Prostate gland (tissue), 2 donors: ENCODE measurements around the gene LRRC23. TPM values are rescaled to one million over a fixed set of nuclear protein-coding genes. Genes with fewer than 3 reads are reported as not detected.
A peak's percentile ranks its signal among the peaks of the same experiment; 100 is the strongest.

Source experiments
- DNase-seq: peaks from one replicate; pipeline ENCODE4 v3.0.0-alpha.2; 2019; ENCODE audit warnings: low spot score
- H3K27ac ChIP-seq, 2 donors: fragments of 200-600 bp; sonication (generic); 2 replicates each; pipeline ENCODE4 v1.5.1; 2017 to 2019
- H3K27me3 ChIP-seq: fragments of 200-600 bp; sonication (generic); replicated peaks from 2 replicates; pipeline ENCODE4 v1.5.1; 2019; ENCODE audit not compliant: insufficient read depth
- H3K36me3 ChIP-seq, 2 donors: fragments of 200-600 bp; sonication (generic); 1 replicate in 1 of 2; 2 replicates in 1 of 2; pipeline versions ENCODE4 v1.5.1 to v1.8.1; 2017 to 2019
- H3K4me1 ChIP-seq: fragments of 200-600 bp; sonication (generic); replicated peaks from 2 replicates; pipeline ENCODE4 v1.5.1; 2019
- H3K4me3 ChIP-seq, 2 donors: fragments of 200-600 bp; sonication (generic); 2 replicates each; pipeline ENCODE4 v1.5.1; 2017 to 2019
- H3K9me3 ChIP-seq: fragments of 200-600 bp; sonication (generic); 2 replicates; pipeline ENCODE4 v1.5.1; 2017
- POLR2A ChIP-seq: fragments of 450-650 bp; IDR thresholded peaks from one replicate; pipeline ENCODE4 v1.6.1; 2016; ENCODE audit warnings: antibody characterized with exemption, mild to moderate bottlenecking
- POLR2AphosphoS5 ChIP-seq: sonication (generic); formaldehyde crosslinking; IDR thresholded peaks from one replicate; pipeline ENCODE4 v1.6.1; 2017; ENCODE audit warnings: antibody characterized with exemption
- WGBS: methylation state at CpG from one replicate; pipeline ENCODE4 v1.1.5; 2018; 5-methylcytosine and 5-hydroxymethylcytosine counted together
- intact Hi-C: fragments of 100-400 bp; cut with DNase I; formaldehyde crosslinking; loops from one replicate; pipeline ENCODE4 v1.14.2; 2022
- microRNA counts, 2 donors: library from miRNA; unstranded; fragments of <30 nt; microRNA quantifications; one replicate each; lab custom pipeline; 2016 to 2017
- microRNA-seq: library from miRNA; unstranded; fragments of <30 nt; microRNA quantifications from one replicate; pipeline ENCODE4, GENCODE V29; 2016
- small RNA-seq, 2 donors: library from RNA; depleted of rRNA; stranded (forward); fragments of <200 nt; gene quantifications; one replicate each; pipeline ENCODE3, GENCODE V24; 2016
- total RNA-seq, 2 donors: library from RNA; depleted of rRNA; stranded (reverse); fragments of >200 nt; gene quantifications; one replicate each; pipeline ENCODE4 v1.1.0, GENCODE V29; 2016
- TF ChIP-seq, protein P1 (sequence below), 4 experiments: fragments of 200-600 bp in 2 of 4; fragments of 450-650 bp in 2 of 4; sonication (generic) in 2 of 4; IDR thresholded peaks; 1 replicate in 3 of 4; 2 replicates in 1 of 4; pipeline ENCODE4 v1.5.1; 2016 to 2019; ENCODE audit warnings: antibody characterized with exemption in 4 of 4, mild to moderate bottlenecking in 2 of 4, moderate library complexity in 2 of 4

Gene LRRC23
- total RNA-seq, 2 donors from 2014 or later = 15.9 to 25.3 TPM

DNA sequence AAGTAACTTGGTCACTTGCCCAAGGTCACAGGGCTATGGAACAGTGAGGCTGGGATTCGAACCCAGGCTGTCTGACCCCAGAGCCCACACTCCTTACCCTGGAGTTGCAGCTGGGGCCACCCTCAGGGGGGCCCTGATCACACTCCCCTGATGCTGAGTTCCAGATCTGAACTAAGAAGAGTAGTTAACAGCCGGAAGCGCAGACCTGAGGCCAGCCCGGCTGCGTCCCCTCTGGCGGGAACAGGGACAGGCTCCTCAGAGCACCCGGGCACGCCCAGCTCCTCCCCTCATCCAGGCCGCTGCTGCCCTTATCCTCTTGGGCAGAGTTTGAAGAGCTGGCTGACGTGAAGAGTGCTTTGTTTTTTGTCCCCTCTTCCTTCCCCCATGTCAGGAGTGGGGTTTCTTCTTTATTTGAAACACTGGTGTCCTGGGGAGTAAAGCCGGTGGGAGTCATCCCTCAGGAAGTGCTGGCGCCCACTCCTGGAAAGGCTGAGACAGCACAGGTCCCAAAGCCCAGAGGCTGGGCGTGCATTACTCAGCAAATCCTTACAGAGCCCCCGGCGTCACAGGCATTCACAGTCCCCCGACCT, 57.2 kb downstream of the LRRC23 start:
- peak overlapping the region; percentile 53 to 85 for H3K4me3 ChIP-seq
- 10% methylated on average over 16 of the region's 16 CpGs for WGBS
- no peaks in the 10 kb centered on the region for H3K9me3 ChIP-seq
- H3K4me1 ChIP-seq = peaks cover 14% of the 10 kb centered on the region
- H3K27ac ChIP-seq = peak overlapping the region; percentile 97 to 98
- DNase-seq = peak; percentile 60
- intact Hi-C loops = loop anchor here (10.0 kb wide), 1 partner anchor 87 kb away; the partner anchor contains the start of gene SPSB2
- TF ChIP-seq POLR2A = no peak
- TF ChIP-seq, protein P1, sequence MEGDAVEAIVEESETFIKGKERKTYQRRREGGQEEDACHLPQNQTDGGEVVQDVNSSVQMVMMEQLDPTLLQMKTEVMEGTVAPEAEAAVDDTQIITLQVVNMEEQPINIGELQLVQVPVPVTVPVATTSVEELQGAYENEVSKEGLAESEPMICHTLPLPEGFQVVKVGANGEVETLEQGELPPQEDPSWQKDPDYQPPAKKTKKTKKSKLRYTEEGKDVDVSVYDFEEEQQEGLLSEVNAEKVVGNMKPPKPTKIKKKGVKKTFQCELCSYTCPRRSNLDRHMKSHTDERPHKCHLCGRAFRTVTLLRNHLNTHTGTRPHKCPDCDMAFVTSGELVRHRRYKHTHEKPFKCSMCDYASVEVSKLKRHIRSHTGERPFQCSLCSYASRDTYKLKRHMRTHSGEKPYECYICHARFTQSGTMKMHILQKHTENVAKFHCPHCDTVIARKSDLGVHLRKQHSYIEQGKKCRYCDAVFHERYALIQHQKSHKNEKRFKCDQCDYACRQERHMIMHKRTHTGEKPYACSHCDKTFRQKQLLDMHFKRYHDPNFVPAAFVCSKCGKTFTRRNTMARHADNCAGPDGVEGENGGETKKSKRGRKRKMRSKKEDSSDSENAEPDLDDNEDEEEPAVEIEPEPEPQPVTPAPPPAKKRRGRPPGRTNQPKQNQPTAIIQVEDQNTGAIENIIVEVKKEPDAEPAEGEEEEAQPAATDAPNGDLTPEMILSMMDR (IDR thresholded peaks at IDR 0.05) = peak in 2 of 4 experiments; percentile 36 to 39
- peaks cover 0 to 15% of the 10 kb centered on the region in 2 donors for H3K36me3 ChIP-seq
- H3K27me3 ChIP-seq = no peaks in the 10 kb centered on the region

DNA sequence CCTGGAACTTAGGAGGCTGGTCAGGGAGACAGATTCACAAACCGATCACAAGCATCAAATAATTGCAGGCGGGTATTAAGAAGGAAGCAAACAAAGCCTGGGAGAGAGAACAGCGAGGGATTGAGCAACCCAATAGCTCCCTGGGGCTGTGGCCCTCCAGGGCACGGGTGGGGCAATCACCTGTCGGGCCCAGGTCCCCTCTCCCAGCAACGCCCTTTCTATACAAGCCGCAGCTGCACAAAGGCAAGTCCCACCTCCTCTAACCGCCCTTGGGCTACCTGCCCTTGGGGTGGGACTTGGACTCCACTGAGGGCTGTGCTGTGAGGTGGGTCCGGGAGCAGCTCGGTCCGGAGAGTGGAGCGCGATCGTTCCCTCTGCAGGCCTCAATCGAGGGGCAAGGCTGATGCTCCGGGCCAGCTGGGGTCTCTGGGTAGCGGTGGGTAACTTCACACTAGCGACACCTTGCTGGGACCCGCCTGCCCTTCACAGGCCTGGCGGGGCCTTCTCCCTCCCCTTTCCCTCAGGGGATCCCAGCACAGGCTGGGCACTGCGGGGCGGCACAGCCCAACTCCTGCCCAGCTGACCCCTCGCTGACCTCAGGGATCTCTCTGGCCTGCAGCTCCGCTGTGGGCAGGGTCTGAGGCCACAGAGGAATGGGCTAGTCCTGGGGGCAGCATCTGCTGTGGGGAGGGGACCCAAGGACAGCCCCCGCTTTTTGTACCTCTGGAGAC, 57.8 kb downstream of the LRRC23 start:
- Histone ChIP-seq H3K36me3 (peaks cover 0 to 18% of the 10 kb centered on the region in 2 donors), H3K27me3 (no peaks in the 10 kb centered on the region), H3K4me1 (peaks cover 20% of the 10 kb centered on the region), H3K9me3 (no peaks in the 10 kb centered on the region), H3K4me3 (peak overlapping the region; percentile 53 to 85), H3K27ac (peak overlapping the region; percentile 97 to 98)
- peak; percentile 74 for TF ChIP-seq POLR2A
- TF ChIP-seq, protein P1 (IDR thresholded peaks at IDR 0.05) = no peak
- 31% methylated on average over 19 of the region's 25 CpGs for WGBS
- intact Hi-C loops = loop anchor here (10.0 kb wide), 1 partner anchor 88 kb away; the partner anchor contains the start of gene SPSB2
- peak; percentile 51 for DNase-seq

DNA sequence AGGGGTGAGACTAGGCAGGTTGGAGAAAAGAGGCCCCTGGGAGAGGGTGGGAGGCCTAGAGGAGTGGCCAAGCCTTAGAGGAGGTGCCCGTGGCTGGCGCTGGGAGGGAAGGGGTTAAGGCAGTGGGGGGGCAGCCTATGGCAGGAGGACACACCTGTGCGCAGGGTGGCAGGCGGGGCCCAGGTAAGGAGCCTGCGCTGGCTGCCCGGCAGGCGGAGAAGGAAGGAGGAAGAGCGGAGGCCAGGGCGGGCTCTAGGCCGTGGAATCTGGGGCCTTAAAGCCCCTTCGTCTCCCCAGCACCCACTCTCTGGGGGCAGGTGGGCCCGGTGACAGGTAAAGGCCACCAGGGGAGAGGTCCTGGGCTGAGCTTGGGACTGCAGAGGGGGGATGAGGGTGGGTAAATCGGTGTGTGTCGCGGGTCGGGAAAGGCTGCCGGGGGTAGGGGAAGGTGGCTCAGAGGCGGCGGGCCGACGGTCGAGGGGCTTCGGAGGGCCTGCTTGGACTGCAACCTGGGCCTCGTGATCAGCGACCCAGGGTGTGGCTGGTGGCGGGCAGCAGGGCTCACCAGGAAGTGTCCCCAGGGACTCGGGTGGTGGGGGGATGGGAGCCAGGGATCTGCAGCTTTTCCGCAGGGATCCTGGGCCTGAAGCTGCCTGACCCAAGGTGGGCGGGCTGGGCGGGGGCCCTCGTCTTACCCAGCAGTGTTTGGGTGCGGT, 58.6 kb downstream of the LRRC23 start:
- H3K9me3 ChIP-seq = no peaks in the 10 kb centered on the region
- H3K4me1 ChIP-seq = peaks cover 23% of the 10 kb centered on the region
- peaks cover 0 to 18% of the 10 kb centered on the region in 2 donors for H3K36me3 ChIP-seq
- peak overlapping the region; percentile 97 to 98 for H3K27ac ChIP-seq
- 19% methylated on average over 26 of the region's 32 CpGs for WGBS
- peak; percentile 89 for TF ChIP-seq POLR2AphosphoS5
- peak; percentile 97 for TF ChIP-seq POLR2A
- TF ChIP-seq, protein P1 (IDR thresholded peaks at IDR 0.05) = peak in 3 of 4 experiments; percentile 21 to 77 (median 56)
- H3K27me3 ChIP-seq = no peaks in the 10 kb centered on the region
- peak overlapping the region; percentile 53 to 85 for H3K4me3 ChIP-seq
- peak; percentile 92 for DNase-seq
- intact Hi-C loops = loop anchor here (10.0 kb wide), 1 partner anchor 88 kb away; the partner anchor contains the start of gene SPSB2

MicroRNAs encoded within 50 kb of the gene (microRNA counts, 767-probe panel; counts per million panel counts)
- microRNA hsa-miR-141-3p (lab: Ali Mortazavi, UCI) (3,028 to 3,229 counts per million in 2 donors), microRNA hsa-miR-200c-3p (lab: Ali Mortazavi, UCI) (5,810 to 5,817 counts per million in 2 donors)

Small RNA genes within 50 kb of the gene (microRNA-seq; reads per million reads assigned to microRNA genes)
- 429 reads per million, percentile 84 among the genes with 10 or more reads in this experiment for gene MIR141
- gene MIR200C = 35,732 reads per million, percentile 98 among the genes with 10 or more reads in this experiment

Small RNA genes within 50 kb of the gene (small RNA-seq; reads per million reads assigned to genes)
- gene MIR141 (317 to 387 reads per million in 2 donors), gene MIR200C (255 to 438 reads per million in 2 donors), gene RNU7-1 (0 reads per million in 2 donors)

Other genes with a start within 250 kb of the LRRC23 start
- gene ING4, start 241.7 kb upstream of the LRRC23 start, total RNA-seq = 10 to 100 TPM; 75.5 to 78.9 TPM
- 10 to 100 TPM; 42.9 to 68.6 TPM for gene ZNF384, start 215.4 kb upstream of the LRRC23 start, total RNA-seq
- 1 to 10 TPM in 1 of 2 donors, not detected in 1; 3.1 TPM for gene PIANP, start 204.0 kb upstream of the LRRC23 start, total RNA-seq
- gene COPS7A, start 180.8 kb upstream of the LRRC23 start, total RNA-seq = 10 to 100 TPM; 92.0 to 92.6 TPM
- 100 to 1,000 TPM; 267 to 282 TPM for gene MLF2, start 151.7 kb upstream of the LRRC23 start, total RNA-seq
- gene PTMS, start 138.5 kb upstream of the LRRC23 start, total RNA-seq = 100 to 1,000 TPM; 285 to 339 TPM
- 10 to 100 TPM in 1 of 2 donors, under 1 TPM in 1; 0.73 to 13.1 TPM for gene LAG3, start 132.3 kb upstream of the LRRC23 start, total RNA-seq
- gene CD4, start 115.3 kb upstream of the LRRC23 start, total RNA-seq = 1 to 10 TPM; 1.6 to 8.6 TPM
- gene GPR162, start 83.0 kb upstream of the LRRC23 start, total RNA-seq = 1 to 10 TPM; 4.3 to 4.4 TPM
- gene P3H3, start 76.4 kb upstream of the LRRC23 start, total RNA-seq = 10 to 100 TPM; 25.7 to 28.8 TPM
- 1 to 10 TPM; 2.3 to 2.4 TPM for gene GNB3, start 63.9 kb upstream of the LRRC23 start, total RNA-seq
- gene CDCA3, start 53.5 kb upstream of the LRRC23 start, total RNA-seq = 10 to 100 TPM in 1 of 2 donors, 1 to 10 TPM in 1; 1.7 to 16.2 TPM
- 10 to 100 TPM; 58.3 to 84.1 TPM for gene USP5, start 52.7 kb upstream of the LRRC23 start, total RNA-seq
- gene TPI1, start 37.3 kb upstream of the LRRC23 start, total RNA-seq = 100 to 1,000 TPM; 404 to 443 TPM
- 10 to 100 TPM; 12.7 to 23.5 TPM for gene SPSB2, start 31.5 kb upstream of the LRRC23 start, total RNA-seq
- gene ENO2, start 9.8 kb downstream of the LRRC23 start, total RNA-seq = 10 to 100 TPM in 1 of 2 donors, 1 to 10 TPM in 1; 6.9 to 13.0 TPM
- 100 to 1,000 TPM in 1 of 2 donors, 10 to 100 TPM in 1; 93.0 to 129 TPM for gene ATN1, start 23.1 kb downstream of the LRRC23 start, total RNA-seq
- not detected for gene RNU7-1, start 39.0 kb downstream of the LRRC23 start, total RNA-seq
- 100 to 1,000 TPM; 352 to 711 TPM for gene C12orf57, start 39.2 kb downstream of the LRRC23 start, total RNA-seq
- 10 to 100 TPM; 30.6 to 43.2 TPM for gene PTPN6, start 46.5 kb downstream of the LRRC23 start, total RNA-seq
- 100 to 1,000 TPM; 177 to 230 TPM for gene PHB2, start 65.8 kb downstream of the LRRC23 start, total RNA-seq
- gene EMG1, start 66.1 kb downstream of the LRRC23 start, total RNA-seq = 10 to 100 TPM; 37.7 to 46.3 TPM
- gene LPCAT3, start 113.7 kb downstream of the LRRC23 start, total RNA-seq = 10 to 100 TPM; 59.9 to 86.9 TPM
- 100 to 1,000 TPM in 1 of 2 donors, 10 to 100 TPM in 1; 52.7 to 176 TPM for gene C1S, start 155.9 kb downstream of the LRRC23 start, total RNA-seq
- gene C1R, start 187.6 kb downstream of the LRRC23 start, total RNA-seq = 100 to 1,000 TPM; 104 to 261 TPM
- gene C1RL, start 204.4 kb downstream of the LRRC23 start, total RNA-seq = 10 to 100 TPM; 48.2 to 86.2 TPM
- 1 to 10 TPM; 2.4 to 3.5 TPM for gene RBP5, start 224.1 kb downstream of the LRRC23 start, total RNA-seq
- gene CLSTN3, start 225.5 kb downstream of the LRRC23 start, total RNA-seq = 10 to 100 TPM in 1 of 2 donors, 1 to 10 TPM in 1; 7.7 to 45.7 TPM